ENCODE results near the gene TRERF1.
"Not testable (repeated sequence)": the region's sequence is repeated elsewhere in the genome, so short reads cannot be mapped to it uniquely, and the experiment has no call there.

The TRERF1 gene, protein sequence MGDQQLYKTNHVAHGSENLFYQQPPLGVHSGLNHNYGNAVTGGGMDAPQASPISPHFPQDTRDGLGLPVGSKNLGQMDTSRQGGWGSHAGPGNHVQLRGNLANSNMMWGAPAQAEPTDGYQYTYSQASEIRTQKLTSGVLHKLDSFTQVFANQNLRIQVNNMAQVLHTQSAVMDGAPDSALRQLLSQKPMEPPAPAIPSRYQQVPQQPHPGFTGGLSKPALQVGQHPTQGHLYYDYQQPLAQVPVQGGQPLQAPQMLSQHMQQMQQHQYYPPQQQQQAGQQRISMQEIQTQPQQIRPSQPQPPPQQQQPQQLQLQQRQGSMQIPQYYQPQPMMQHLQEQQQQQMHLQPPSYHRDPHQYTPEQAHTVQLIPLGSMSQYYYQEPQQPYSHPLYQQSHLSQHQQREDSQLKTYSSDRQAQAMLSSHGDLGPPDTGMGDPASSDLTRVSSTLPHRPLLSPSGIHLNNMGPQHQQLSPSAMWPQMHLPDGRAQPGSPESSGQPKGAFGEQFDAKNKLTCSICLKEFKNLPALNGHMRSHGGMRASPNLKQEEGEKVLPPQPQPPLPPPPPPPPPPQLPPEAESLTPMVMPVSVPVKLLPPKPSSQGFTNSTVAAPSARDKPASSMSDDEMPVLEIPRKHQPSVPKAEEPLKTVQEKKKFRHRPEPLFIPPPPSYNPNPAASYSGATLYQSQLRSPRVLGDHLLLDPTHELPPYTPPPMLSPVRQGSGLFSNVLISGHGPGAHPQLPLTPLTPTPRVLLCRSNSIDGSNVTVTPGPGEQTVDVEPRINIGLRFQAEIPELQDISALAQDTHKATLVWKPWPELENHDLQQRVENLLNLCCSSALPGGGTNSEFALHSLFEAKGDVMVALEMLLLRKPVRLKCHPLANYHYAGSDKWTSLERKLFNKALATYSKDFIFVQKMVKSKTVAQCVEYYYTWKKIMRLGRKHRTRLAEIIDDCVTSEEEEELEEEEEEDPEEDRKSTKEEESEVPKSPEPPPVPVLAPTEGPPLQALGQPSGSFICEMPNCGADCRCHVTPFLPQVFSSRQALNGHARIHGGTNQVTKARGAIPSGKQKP (N-terminal part only)

DNA sequence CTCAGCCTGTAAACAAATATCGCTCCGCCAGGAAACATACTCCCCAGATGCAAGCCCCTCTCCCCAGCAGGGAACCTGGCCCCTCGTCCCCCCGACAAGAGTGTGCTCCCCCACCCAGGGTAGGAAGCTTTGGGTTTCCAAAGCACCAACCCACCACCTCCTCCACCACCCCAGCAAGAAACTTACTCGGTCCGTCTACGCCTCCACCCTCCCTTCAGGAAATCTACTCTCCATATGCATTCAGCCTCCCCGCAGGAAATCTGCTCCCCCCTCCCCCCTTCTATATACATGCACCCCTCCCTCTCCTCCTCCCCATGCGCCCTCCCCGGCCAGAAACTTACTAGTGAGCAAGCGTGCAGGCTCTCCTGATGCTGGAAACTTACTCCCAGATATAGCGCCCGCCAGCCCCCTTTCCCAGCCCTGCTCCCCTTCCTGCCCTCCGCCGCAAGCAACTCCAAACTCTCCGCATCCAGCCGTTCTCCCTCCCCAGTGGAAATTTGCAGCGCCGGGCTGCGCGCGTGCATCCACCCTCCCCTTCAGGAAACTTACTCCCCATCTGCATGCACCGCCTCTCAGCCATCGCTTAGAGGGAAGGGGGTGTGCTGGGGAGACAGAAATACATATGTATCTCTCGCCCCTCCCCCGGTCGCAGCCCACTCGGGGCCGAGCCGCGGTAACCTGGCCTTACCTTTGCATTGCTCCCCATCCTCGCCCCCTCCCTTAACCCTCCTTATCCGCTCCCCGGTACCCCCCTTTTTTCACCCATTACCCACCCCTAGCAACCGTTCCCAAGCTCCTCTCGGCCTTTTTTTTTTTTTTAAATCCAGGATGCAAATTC is at the start of gene TRERF1:
TSS of gene TRERF1 (minus strand) at position 594 of the 838 bp plus-strand sequence. CDS start 182,336 bp downstream, outside the sequence.
- DNase-seq, result peak; percentile 31 to 38

GRCh38 chr6:42498473-42499128 is 46.9 kb upstream of the TRERF1 start:
- no peak for DNase-seq

- no peak for DNase-seq
Measured at GRCh38 chr6:42493914-42494539, 42.3 kb upstream of the TRERF1 start.

DNA sequence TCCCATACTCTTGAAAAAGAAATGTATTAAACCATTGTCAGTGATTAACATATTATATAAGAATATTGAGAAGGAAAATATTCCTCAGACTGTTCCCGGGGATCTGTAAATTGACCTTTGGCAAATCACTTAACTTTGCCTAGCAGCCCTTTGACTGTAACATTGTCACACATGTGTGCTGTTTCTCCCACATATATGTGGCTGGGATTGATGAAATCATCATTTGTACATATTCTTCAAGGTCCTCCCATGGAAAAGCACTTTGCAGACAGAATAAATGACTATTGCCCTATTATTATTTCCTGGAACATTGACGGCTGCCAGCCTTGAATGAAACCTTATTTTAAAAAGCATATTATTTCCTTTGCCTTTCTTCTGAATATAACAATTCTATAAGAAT is 36.4 kb upstream of the TRERF1 start:
- DNase-seq, result no peak

- no peak for DNase-seq
Measured at GRCh38 chr6:42484261-42484660, 32.5 kb upstream of the TRERF1 start.

DNA sequence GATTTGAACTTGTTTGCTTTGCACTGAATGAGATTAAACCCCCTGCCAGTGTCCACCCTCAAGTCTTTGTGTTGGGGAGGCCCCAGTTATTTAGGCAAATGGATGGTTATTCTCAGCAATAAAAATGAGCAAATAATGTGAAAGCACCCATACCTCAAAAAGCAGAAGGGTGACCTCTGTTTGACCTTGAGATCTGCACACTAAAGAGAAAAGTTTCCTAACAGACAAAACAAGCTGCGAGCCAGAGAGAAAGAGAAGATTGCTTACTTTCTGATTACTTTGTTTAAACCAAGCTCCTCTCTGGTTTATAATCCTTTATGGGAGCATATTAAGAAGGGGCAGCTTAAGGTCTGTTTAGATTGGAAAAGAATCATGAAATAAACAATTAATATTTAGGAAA is 30.4 kb upstream of the TRERF1 start:
- DNase-seq, result no peak

- no peak for DNase-seq
Measured at GRCh38 chr6:42471714-42472113, 20.0 kb upstream of the TRERF1 start.

GRCh38 chr6:42471142-42471541 is 19.4 kb upstream of the TRERF1 start:
- no peak for DNase-seq

- DNase-seq, result no peak
Measured at GRCh38 chr6:42468273-42468672, 16.5 kb upstream of the TRERF1 start.

- DNase-seq, result no peak
Measured at GRCh38 chr6:42467651-42468050, 15.9 kb upstream of the TRERF1 start.

DNA sequence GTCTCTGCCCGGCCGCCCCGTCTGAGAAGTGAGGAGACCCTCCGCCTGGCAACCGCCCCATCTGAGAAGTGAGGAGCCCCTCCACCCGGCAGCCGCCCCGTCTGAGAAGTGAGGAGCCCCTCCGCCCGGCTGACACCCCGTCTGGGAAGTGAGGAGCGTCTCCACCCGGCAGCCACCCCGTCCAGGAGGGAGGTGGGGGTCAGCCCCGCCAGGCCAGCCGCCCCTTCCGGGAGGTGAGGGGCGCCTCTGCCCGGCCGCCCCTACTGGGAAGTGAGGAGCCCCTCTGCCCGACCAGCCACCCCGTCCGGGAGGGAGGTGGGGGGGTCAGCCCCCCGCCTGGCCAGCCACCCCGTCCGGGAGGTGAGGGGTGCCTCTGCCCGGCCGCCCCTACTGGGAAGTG is 14.7 kb upstream of the TRERF1 start:
- not testable (repeated sequence) for DNase-seq

GRCh38 chr6:42462474-42462972 is 10.8 kb upstream of the TRERF1 start:
- no peak for DNase-seq

- DNase-seq, result no peak
Measured at GRCh38 chr6:42460883-42461282, 9.2 kb upstream of the TRERF1 start.

GRCh38 chr6:42459888-42460287 is 8.2 kb upstream of the TRERF1 start:
- DNase-seq, result no peak

DNA sequence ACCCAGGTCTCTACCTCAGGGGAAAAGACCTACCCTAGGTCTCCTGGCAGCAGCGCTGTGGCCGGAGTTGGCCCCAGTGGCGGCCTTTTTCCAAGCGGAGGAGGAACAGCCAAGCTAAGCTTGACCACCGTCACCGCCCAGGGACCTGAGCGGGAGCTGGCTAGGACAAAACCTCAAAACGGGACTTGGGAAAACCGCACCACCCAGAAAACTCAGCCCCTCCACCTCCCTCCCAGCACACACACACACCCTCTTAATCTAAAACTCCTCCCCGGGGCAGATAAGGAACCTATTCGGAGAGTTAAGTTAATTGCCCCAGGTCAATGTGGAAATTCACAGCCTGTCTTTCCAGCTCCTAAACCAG is 2.7 kb upstream of the TRERF1 start:
- DNase-seq, result no peak

- no peak for DNase-seq
Measured at GRCh38 chr6:42453654-42454427, 2.1 kb upstream of the TRERF1 start.

GRCh38 chr6:42453031-42453653 is 1.4 kb upstream of the TRERF1 start:
- peak; percentile 41 to 61 for DNase-seq

DNA sequence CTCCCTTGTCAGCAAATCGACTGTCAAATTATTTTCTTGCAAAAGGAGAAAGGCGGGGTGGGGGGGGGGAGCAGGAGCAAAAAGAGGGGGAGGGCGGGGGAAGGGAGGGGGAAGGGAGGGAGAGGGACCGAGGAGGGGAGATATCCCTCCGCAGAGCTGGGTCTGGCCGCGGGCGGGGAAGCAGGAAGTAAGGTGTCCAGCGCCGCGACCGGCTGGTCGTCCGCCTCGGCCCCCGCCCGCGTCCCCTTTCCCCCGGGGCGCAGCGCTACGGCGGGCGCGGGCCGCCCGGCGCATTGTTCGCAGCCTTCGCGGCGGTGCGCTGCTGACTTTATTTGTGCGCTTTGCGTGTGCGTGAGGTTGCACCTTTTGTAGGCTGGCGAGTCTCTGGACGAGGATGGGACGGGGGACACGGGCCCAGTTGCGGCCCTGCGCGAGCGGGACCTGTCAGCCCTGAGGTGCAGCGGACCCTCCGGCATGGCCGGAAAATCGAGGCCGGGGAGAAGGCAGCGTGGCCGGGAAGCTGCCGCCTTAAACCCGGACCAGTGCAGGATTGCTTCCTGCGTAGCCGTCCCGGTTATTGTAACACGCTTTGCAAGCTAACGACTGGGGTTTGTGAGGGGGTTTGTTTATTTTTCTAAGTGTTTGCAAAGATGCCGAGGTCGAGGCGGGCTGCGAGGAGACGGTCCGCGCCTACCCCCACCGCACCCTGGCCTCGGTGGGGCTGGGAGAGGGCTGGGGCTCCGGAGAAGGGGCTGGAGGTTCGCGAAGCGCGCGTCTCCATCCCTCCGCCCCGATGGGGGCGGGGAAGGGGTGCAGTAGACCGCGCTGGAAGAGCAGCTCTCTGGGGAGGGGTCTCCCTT is 675 bp upstream of the TRERF1 start:
- DNase-seq, result peak in 1 of 2 donors; percentile 49
